IMR-90 (cell line): ENCODE data around the gene MS4A5. TPM values are rescaled to one million over a fixed set of nuclear protein-coding genes. Genes with fewer than 3 reads are reported as not detected.

Experiments
- ATAC-seq: fragments of 200-7000 bp; cut with Tn5 transposase; 2 replicates; pipeline ENCODE4 v1.9.1; 2020; ENCODE audit warnings: low read depth, mild to moderate bottlenecking, moderate library complexity
- BruUV-seq: library from RNA; stranded (reverse); fragments of 400-500 nt; replicated peaks from 2 replicates; lab custom pipeline; 2021; lab: Mats Ljungman, UMichigan
- CTCF ChIA-PET: fragments of 300-600 bp; formaldehyde crosslinking; extraction: SDS; loops from one replicate; lab custom pipeline; 2021; ENCODE audit warnings: antibody characterized with exemption; lab: Yijun Ruan, JAX
- POLR2A ChIA-PET: fragments of 300-600 bp; sonication (Branson Sonifier 250); formaldehyde crosslinking; loops from one replicate; lab custom pipeline; 2022; ENCODE audit warnings: antibody characterized with exemption; ENCODE audit not compliant: unreplicated experiment; lab: Charles Lee
- DNase-seq: peaks from one replicate; pipeline ENCODE4 v3.0.0; 2013
- H2AFZ ChIP-seq: replicated peaks from 2 replicates; pipeline ENCODE3; 2013; ENCODE audit warnings: low read length, mild to moderate bottlenecking; ENCODE audit not compliant: poor library complexity
- H2AK5ac ChIP-seq: 2 replicates; pipeline ENCODE4 v1.6.1; 2013; ENCODE audit warnings: low read depth, low read length, inconsistent platforms
- H2AK9ac ChIP-seq: replicated peaks from 2 replicates; pipeline ENCODE3; 2013; ENCODE audit warnings: mild to moderate bottlenecking, low read depth, low read length, moderate library complexity; ENCODE audit not compliant: poor library complexity
- H2BK120ac ChIP-seq: 2 replicates; pipeline ENCODE4 v1.6.1; 2013; ENCODE audit warnings: low read depth, low read length, inconsistent platforms
- H2BK15ac ChIP-seq: 3 replicates; pipeline ENCODE4 v1.6.1; 2013; ENCODE audit warnings: low read depth, low read length, inconsistent platforms
- H2BK20ac ChIP-seq: 2 replicates; pipeline ENCODE4 v1.6.1; 2013; ENCODE audit warnings: low read depth, mild to moderate bottlenecking, inconsistent platforms, low read length, moderate library complexity
- H2BK5ac ChIP-seq: 2 replicates; pipeline ENCODE4 v1.6.1; 2013; ENCODE audit warnings: mild to moderate bottlenecking, low read depth, low read length, inconsistent platforms; ENCODE audit not compliant: poor library complexity, severe bottlenecking
- H3K14ac ChIP-seq: replicated peaks from 2 replicates; pipeline ENCODE4 v1.6.1; 2013; ENCODE audit warnings: low read depth, low read length, inconsistent platforms
- H3K18ac ChIP-seq: 2 replicates; pipeline ENCODE4 v1.6.1; 2013; ENCODE audit warnings: low read depth, low read length, control low read depth
- H3K23ac ChIP-seq: 2 replicates; pipeline ENCODE4 v1.6.1; 2013; ENCODE audit warnings: low read depth, low read length, inconsistent platforms
- H3K27ac ChIP-seq: 2 replicates; pipeline ENCODE4 v1.5.1; 2013; ENCODE audit warnings: mild to moderate bottlenecking, control low read depth, low read length; ENCODE audit not compliant: insufficient read depth
- H3K27me3 ChIP-seq: 2 replicates; pipeline ENCODE4 v1.6.1; 2013; ENCODE audit warnings: low read length; ENCODE audit not compliant: control insufficient read depth, insufficient read depth
- H3K36me3 ChIP-seq: 2 replicates; pipeline ENCODE4 v1.6.1; 2013; ENCODE audit warnings: low read length, mixed read lengths; ENCODE audit not compliant: control insufficient read depth, insufficient read depth
- H3K4ac ChIP-seq: 2 replicates; pipeline ENCODE4 v1.6.1; 2013; ENCODE audit warnings: low read depth, low read length, inconsistent platforms
- H3K4me1 ChIP-seq: 2 replicates; pipeline ENCODE4 v1.6.1; 2013; ENCODE audit warnings: low read length, mixed read lengths; ENCODE audit not compliant: control insufficient read depth, insufficient read depth
- H3K4me2 ChIP-seq: 2 replicates; pipeline ENCODE4 v1.6.1; 2013; ENCODE audit warnings: low read depth, mild to moderate bottlenecking, control low read depth, low read length, moderate library complexity
- H3K4me3 ChIP-seq: 2 replicates; pipeline ENCODE4 v1.5.1; 2013; ENCODE audit warnings: low read depth, mild to moderate bottlenecking, control low read depth, low read length, moderate library complexity; ENCODE audit not compliant: insufficient read depth
- H3K56ac ChIP-seq: 2 replicates; pipeline ENCODE4 v1.6.1; 2013; ENCODE audit warnings: low read length, inconsistent platforms; ENCODE audit not compliant: insufficient read depth; ENCODE audit errors: extremely low read depth
- H3K79me1 ChIP-seq, 2 experiments: 2 replicates each; pipeline ENCODE4 v1.6.1; 2013; ENCODE audit warnings: low read length in 2 of 2, inconsistent platforms in 1 of 2, low read depth in 1 of 2
- H3K9ac ChIP-seq: 2 replicates; pipeline ENCODE4 v1.6.1; 2013; ENCODE audit warnings: low read depth, low read length, control low read depth
- H3K9me1 ChIP-seq: 2 replicates; pipeline ENCODE4 v1.6.1; 2013; ENCODE audit warnings: low read length, inconsistent platforms; ENCODE audit not compliant: insufficient read depth
- H3K9me3 ChIP-seq: 2 replicates; pipeline ENCODE4 v1.6.1; 2013; ENCODE audit warnings: low read length; ENCODE audit not compliant: control insufficient read depth, insufficient read depth
- H4K20me1 ChIP-seq: 2 replicates; pipeline ENCODE4 v1.6.1; 2013; ENCODE audit warnings: low read length, inconsistent platforms; ENCODE audit not compliant: insufficient read depth
- H4K5ac ChIP-seq: 2 replicates; pipeline ENCODE4 v1.6.1; 2013; ENCODE audit warnings: mild to moderate bottlenecking, low read depth, low read length, control low read depth
- H4K8ac ChIP-seq, 2 experiments: 2 replicates each; pipeline ENCODE4 v1.6.1; 2013; ENCODE audit warnings: low read depth in 2 of 2, low read length in 2 of 2, control low read depth in 1 of 2, inconsistent platforms in 1 of 2
- H4K91ac ChIP-seq: 2 replicates; pipeline ENCODE4 v1.6.1; 2013; ENCODE audit warnings: low read depth, low read length, inconsistent platforms; ENCODE audit not compliant: insufficient read depth
- BHLHE40 ChIP-seq: fragments of 150-350 bp; IDR thresholded peaks from 2 replicates; pipeline ENCODE4 v1.6.1; 2016; ENCODE audit warnings: mild to moderate bottlenecking, low read depth, low read length
- CEBPB ChIP-seq: IDR thresholded peaks from 2 replicates; pipeline ENCODE4 v1.6.1; 2012; ENCODE audit warnings: low read depth, low read length, improper control_type of control experiment
- CHD1 ChIP-seq: IDR thresholded peaks from 2 replicates; pipeline ENCODE4 v1.6.1; 2012; ENCODE audit warnings: low read depth, low read length, improper control_type of control experiment
- ELK1 ChIP-seq: fragments of 150-350 bp; IDR thresholded peaks from 2 replicates; pipeline ENCODE4 v1.6.1; 2016; ENCODE audit warnings: low read depth, mild to moderate bottlenecking, low read length, moderate library complexity, borderline replicate concordance
- FOS ChIP-seq: fragments of 150-350 bp; IDR thresholded peaks from 2 replicates; pipeline ENCODE4 v1.6.1; 2016; ENCODE audit warnings: low read depth, low read length
- MAFK ChIP-seq: IDR thresholded peaks from 2 replicates; pipeline ENCODE4 v1.6.1; 2012; ENCODE audit warnings: low read depth, low read length, improper control_type of control experiment
- MAZ ChIP-seq: IDR thresholded peaks from 2 replicates; pipeline ENCODE4 v1.6.1; 2012; ENCODE audit warnings: low read depth, mild to moderate bottlenecking, low read length, improper control_type of control experiment, moderate library complexity, borderline replicate concordance
- MXI1 ChIP-seq: IDR thresholded peaks from 2 replicates; pipeline ENCODE4 v1.6.1; 2012; ENCODE audit warnings: low read depth, mild to moderate bottlenecking, low read length, moderate library complexity, borderline replicate concordance
- NFE2L2 ChIP-seq: fragments of 150-350 bp; IDR thresholded peaks from 2 replicates; pipeline ENCODE4 v1.6.1; 2016; ENCODE audit warnings: low read depth, mild to moderate bottlenecking, low read length
- POLR2A ChIP-seq: IDR thresholded peaks from 2 replicates; pipeline ENCODE4 v1.6.1; 2012; ENCODE audit warnings: mild to moderate bottlenecking, low read depth, low read length
- RAD21 ChIP-seq: IDR thresholded peaks from 2 replicates; pipeline ENCODE4 v1.6.1; 2012; ENCODE audit warnings: low read length, improper control_type of control experiment
- RCOR1 ChIP-seq: IDR thresholded peaks from 2 replicates; pipeline ENCODE4 v1.6.1; 2012; ENCODE audit warnings: mild to moderate bottlenecking, low read length, improper control_type of control experiment; ENCODE audit not compliant: insufficient replicate concordance
- RFX5 ChIP-seq: IDR thresholded peaks from 2 replicates; pipeline ENCODE4 v1.8.0; 2012; ENCODE audit warnings: low read depth, mild to moderate bottlenecking, low read length, moderate library complexity
- SMC3 ChIP-seq: fragments of 150-350 bp; IDR thresholded peaks from 2 replicates; pipeline ENCODE4 v1.6.1; 2016; ENCODE audit warnings: low read depth, mild to moderate bottlenecking, antibody characterized with exemption, low read length, moderate library complexity
- USF2 ChIP-seq: fragments of 150-350 bp; IDR thresholded peaks from 2 replicates; pipeline ENCODE4 v1.6.1; 2017; ENCODE audit warnings: mild to moderate bottlenecking, antibody characterized with exemption, low read length, low read depth
- WGBS, 2 experiments: methylation state at CpG; one replicate each; pipeline versions ENCODE4 v1.1.5 to v1.1.7; 2013; ENCODE audit warnings: missing lambda C conversion rate in 2 of 2; ENCODE audit not compliant: insufficient read length in 1 of 2; ENCODE audit errors: extremely low coverage in 2 of 2; 5-methylcytosine and 5-hydroxymethylcytosine counted together
- dilution Hi-C: fragments of 300-500 bp; cut with HindIII; formaldehyde crosslinking; loops from one replicate; pipeline ENCODE4 v1.14.3; 2018; ENCODE audit warnings: low sequenced_read_pairs; ENCODE audit not compliant: unreplicated experiment
- in situ Hi-C: fragments of 300-500 bp; cut with MboI; formaldehyde crosslinking; loops from 3 replicates; pipeline ENCODE4 v1.14.3; 2019; ENCODE audit warnings: low sequenced_read_pairs, inconsistent platforms, mixed read lengths
- intact Hi-C: fragments of 100-400 bp; cut with micrococcal nuclease; formaldehyde crosslinking; loops from 2 replicates; pipeline ENCODE4 v1.10.0; 2022
- polyA plus RNA-seq, 3 experiments: library from polyadenylated mRNA; depleted of rRNA; stranded (reverse); fragments of >200 nt; gene quantifications; 2 replicates each; pipeline ENCODE4 v1.2.3, GENCODE V29; 2012; ENCODE audit warnings: low replicate concordance in 1 of 3
- total RNA-seq: library from RNA; depleted of rRNA; stranded (reverse); fragments of >200 nt; gene quantifications from 2 replicates; pipeline ENCODE4 v1.2.3, GENCODE V29; 2012
- TF ChIP-seq, protein P1 (sequence below): conservative IDR thresholded peaks from 2 replicates; pipeline ENCODE4 v1.5.1; 2012; ENCODE audit warnings: mild to moderate bottlenecking, low read depth, low read length, improper control_type of control experiment

MS4A5 gene
- total and polyA plus RNA-seq, 2 of the 4 experiments (the other 2 are of a cell fraction): not detected

DNA sequence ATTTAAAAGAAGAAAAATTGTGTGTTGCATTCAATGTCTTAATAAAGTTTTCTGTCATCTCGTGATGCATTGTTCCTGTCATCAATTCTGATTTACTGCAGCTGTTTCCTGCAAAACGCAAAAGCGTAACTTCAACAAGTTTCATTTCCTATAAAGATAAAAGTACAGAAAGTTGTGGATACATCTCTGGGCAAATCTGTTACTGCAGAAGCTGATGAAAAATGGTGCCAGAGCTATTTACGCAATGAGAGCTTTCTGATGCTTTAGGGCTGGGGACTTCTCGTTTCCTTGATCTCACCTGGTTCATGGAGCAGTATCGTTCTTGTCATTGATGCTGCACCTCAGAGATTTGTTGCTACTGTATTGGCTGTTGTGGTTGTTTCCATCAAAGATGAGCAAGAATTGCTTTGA is 47.7 kb downstream of the MS4A5 start:
- Histone ChIP-seq H3K14ac (no peak overlapping the region), H2BK5ac (no peak overlapping the region), H2AK9ac (no peak overlapping the region), H2AFZ (no peak overlapping the region), H3K23ac (no peak overlapping the region), H3K56ac (no peak overlapping the region), H3K18ac (no peak overlapping the region), H3K79me1 (no peaks in the 10 kb centered on the region), H3K4ac (no peak overlapping the region), H3K4me1 (no peaks in the 10 kb centered on the region), H4K91ac (no peak overlapping the region), H3K4me3 (no peak overlapping the region), H3K9me1 (no peaks in the 10 kb centered on the region), H3K27ac (no peak overlapping the region), H3K36me3 (no peaks in the 10 kb centered on the region), H4K8ac (no peak overlapping the region), H3K9me3 (no peaks in the 10 kb centered on the region), H4K5ac (no peak overlapping the region), H2AK5ac (no peak overlapping the region), H2BK20ac (no peak overlapping the region), H4K20me1 (no peaks in the 10 kb centered on the region), H3K27me3 (no peaks in the 10 kb centered on the region), H2BK120ac (no peak overlapping the region), H2BK15ac (no peak overlapping the region), H3K4me2 (no peak overlapping the region), H3K9ac (no peak overlapping the region)
- WGBS, 2 experiments: 64% methylated on average over 2 of the region's 6 CpGs; no CpG with 5 or more reads in 1 of the 2 experiments
- TF ChIP-seq, protein P1, sequence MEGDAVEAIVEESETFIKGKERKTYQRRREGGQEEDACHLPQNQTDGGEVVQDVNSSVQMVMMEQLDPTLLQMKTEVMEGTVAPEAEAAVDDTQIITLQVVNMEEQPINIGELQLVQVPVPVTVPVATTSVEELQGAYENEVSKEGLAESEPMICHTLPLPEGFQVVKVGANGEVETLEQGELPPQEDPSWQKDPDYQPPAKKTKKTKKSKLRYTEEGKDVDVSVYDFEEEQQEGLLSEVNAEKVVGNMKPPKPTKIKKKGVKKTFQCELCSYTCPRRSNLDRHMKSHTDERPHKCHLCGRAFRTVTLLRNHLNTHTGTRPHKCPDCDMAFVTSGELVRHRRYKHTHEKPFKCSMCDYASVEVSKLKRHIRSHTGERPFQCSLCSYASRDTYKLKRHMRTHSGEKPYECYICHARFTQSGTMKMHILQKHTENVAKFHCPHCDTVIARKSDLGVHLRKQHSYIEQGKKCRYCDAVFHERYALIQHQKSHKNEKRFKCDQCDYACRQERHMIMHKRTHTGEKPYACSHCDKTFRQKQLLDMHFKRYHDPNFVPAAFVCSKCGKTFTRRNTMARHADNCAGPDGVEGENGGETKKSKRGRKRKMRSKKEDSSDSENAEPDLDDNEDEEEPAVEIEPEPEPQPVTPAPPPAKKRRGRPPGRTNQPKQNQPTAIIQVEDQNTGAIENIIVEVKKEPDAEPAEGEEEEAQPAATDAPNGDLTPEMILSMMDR: no peak
- no peak for TF ChIP-seq SMC3
- no peak for TF ChIP-seq POLR2A
- TF ChIP-seq BHLHE40: no peak
- no peak for TF ChIP-seq RAD21
- no peak for TF ChIP-seq CHD1
- TF ChIP-seq USF2: no peak
- TF ChIP-seq NFE2L2: no peak
- TF ChIP-seq FOS: no peak
- TF ChIP-seq RFX5: no peak
- TF ChIP-seq MAFK: no peak
- TF ChIP-seq MAZ: no peak
- no peak for TF ChIP-seq ELK1
- no peak for TF ChIP-seq CEBPB
- no peak for TF ChIP-seq MXI1
- no peak for TF ChIP-seq RCOR1
- in situ Hi-C loops: no loop called here
- ATAC-seq: no peak
- intact Hi-C loops: no loop called here
- BruUV-seq: no TSS peak
- dilution Hi-C loops: no loop called here
- POLR2A ChIA-PET: interaction anchor here (0.5 kb wide), 1 partner anchor 70 kb away, joined by 6 read pairs; no protein-coding TSS in a partner anchor
- DNase-seq: no peak
- CTCF ChIA-PET: no interaction called here
